Mucosa of gallbladder (tissue), 1 donor: ENCODE results near the gene PLCZ1. TPM values are rescaled to one million over a fixed set of nuclear protein-coding genes. Genes with fewer than 3 reads are reported as not detected.

Experiments used
- total RNA-seq: library from RNA; stranded (reverse); gene quantifications from one replicate; pipeline ENCODE4 v1.2.1, GENCODE V29; 2021
- donor health status: DM: no; HTN: no; CAD: no.

Gene PLCZ1
- total RNA-seq, 1 donor from 2014 or later, result not detected

Other genes with a start within 250 kb of the PLCZ1 start
- gene CAPZA3, start 107 bp upstream of the PLCZ1 start, total RNA-seq, result 0.20 TPM